SK-N-SH treated with all-trans-retinoic acid at 6 μM for 48 hours (cell line): Measurements from ENCODE around the gene MSANTD4.
A peak's percentile ranks its signal among the peaks of the same experiment; 100 is the strongest.

Experiments used
- ATAC-seq: fragments of 200-7000 bp; cut with Tn5 transposase; 3 replicates; pipeline ENCODE4 v1.9.1; 2020; ENCODE audit warnings: mild to moderate bottlenecking, moderate library complexity
- BACH2 ChIP-seq: fragments of 250-450 bp; sonication (Bioruptor Pico); IDR thresholded peaks from 2 replicates; pipeline ENCODE4 v1.9.0; 2021; ENCODE audit warnings: mild to moderate bottlenecking, borderline replicate concordance
- CSDC2 ChIP-seq: fragments of 250-450 bp; sonication (Bioruptor Pico); IDR thresholded peaks from 2 replicates; pipeline ENCODE4 v1.5.0; 2020; ENCODE audit warnings: mild to moderate bottlenecking, moderate library complexity
- ESRRG ChIP-seq: fragments of 250-450 bp; sonication (Bioruptor Pico); IDR thresholded peaks from 2 replicates; pipeline ENCODE4 v1.6.1; 2021; ENCODE audit warnings: mild to moderate bottlenecking
- GLIS3 ChIP-seq: fragments of 250-450 bp; sonication (Bioruptor Pico); IDR thresholded peaks from 2 replicates; pipeline ENCODE4 v1.5.0; 2020; ENCODE audit warnings: mild to moderate bottlenecking, moderate library complexity
- ISL1 ChIP-seq: fragments of 250-450 bp; sonication (Bioruptor Pico); IDR thresholded peaks from 2 replicates; pipeline ENCODE4 v2.1.2; 2022; ENCODE audit warnings: mild to moderate bottlenecking, moderate library complexity
- OSR1 ChIP-seq: fragments of 250-450 bp; sonication (Bioruptor Pico); IDR thresholded peaks from 2 replicates; pipeline ENCODE4 v1.8.0; 2022; ENCODE audit warnings: moderate library complexity, mild to moderate bottlenecking, inconsistent platforms
- PPARA ChIP-seq: fragments of 250-450 bp; sonication (Bioruptor Pico); IDR thresholded peaks from 2 replicates; pipeline ENCODE4 v1.5.0; 2020; ENCODE audit warnings: mild to moderate bottlenecking, borderline replicate concordance
- RARB ChIP-seq: fragments of 250-450 bp; sonication (Bioruptor Pico); IDR thresholded peaks from 2 replicates; pipeline ENCODE4 v1.8.0; 2021; ENCODE audit warnings: mild to moderate bottlenecking, moderate library complexity
- TCF4 ChIP-seq: fragments of 250-450 bp; sonication (Bioruptor Pico); IDR thresholded peaks from 2 replicates; pipeline ENCODE4 v1.8.0; 2021; ENCODE audit warnings: mild to moderate bottlenecking, moderate library complexity, borderline replicate concordance
- TOX ChIP-seq: fragments of 250-450 bp; sonication (Bioruptor Pico); IDR thresholded peaks from 2 replicates; pipeline ENCODE4 v1.8.0; 2021; ENCODE audit warnings: mild to moderate bottlenecking, moderate library complexity, borderline replicate concordance
- ZC3H10 ChIP-seq: fragments of 250-450 bp; sonication (Bioruptor Pico); IDR thresholded peaks from 2 replicates; pipeline ENCODE4 v1.5.1; 2021; ENCODE audit warnings: mild to moderate bottlenecking, moderate library complexity
- ZFP3 ChIP-seq: fragments of 250-450 bp; sonication (Bioruptor Pico); IDR thresholded peaks from 2 replicates; pipeline ENCODE4 v1.5.0; 2020; ENCODE audit warnings: mild to moderate bottlenecking, moderate library complexity
- ZFP30 ChIP-seq: fragments of 450-650 bp; formaldehyde crosslinking; IDR thresholded peaks from 2 replicates; pipeline ENCODE4 v1.5.0; 2022; ENCODE audit warnings: mild to moderate bottlenecking, moderate library complexity
- ZNF565 ChIP-seq: fragments of 450-650 bp; formaldehyde crosslinking; conservative IDR thresholded peaks from 2 replicates; pipeline ENCODE4 v1.5.0; 2020; ENCODE audit warnings: low read depth, mild to moderate bottlenecking, moderate library complexity
- ZNF70 ChIP-seq: fragments of 450-650 bp; formaldehyde crosslinking; IDR thresholded peaks from 2 replicates; pipeline ENCODE4 v1.5.0; 2020; ENCODE audit warnings: mild to moderate bottlenecking, moderate library complexity
- ZNF8 ChIP-seq: fragments of 450-650 bp; formaldehyde crosslinking; IDR thresholded peaks from 2 replicates; pipeline ENCODE4 v1.5.0; 2020; ENCODE audit warnings: mild to moderate bottlenecking, moderate library complexity
- TF ChIP-seq, protein P1 (sequence below): fragments of 250-450 bp; sonication (Bioruptor Pico); IDR thresholded peaks from 2 replicates; pipeline ENCODE4 v1.8.0; 2020; ENCODE audit warnings: mild to moderate bottlenecking, moderate library complexity, borderline replicate concordance
- TF ChIP-seq, protein P2 (sequence below): fragments of 250-450 bp; sonication (Bioruptor Pico); IDR thresholded peaks from 2 replicates; pipeline ENCODE4 v1.8.0; 2021; ENCODE audit warnings: low read depth, mild to moderate bottlenecking, moderate library complexity, borderline replicate concordance
- TF ChIP-seq, protein P3 (sequence below): fragments of 250-450 bp; sonication (Bioruptor Pico); IDR thresholded peaks from 2 replicates; pipeline ENCODE4 v1.5.1; 2021; ENCODE audit warnings: mild to moderate bottlenecking, moderate library complexity
- TF ChIP-seq, protein P4 (sequence below): fragments of 250-450 bp; sonication (Bioruptor Pico); IDR thresholded peaks from 2 replicates; pipeline ENCODE4 v1.5.1; 2020; ENCODE audit warnings: low read depth, mild to moderate bottlenecking, moderate library complexity

Gene MSANTD4

DNA sequence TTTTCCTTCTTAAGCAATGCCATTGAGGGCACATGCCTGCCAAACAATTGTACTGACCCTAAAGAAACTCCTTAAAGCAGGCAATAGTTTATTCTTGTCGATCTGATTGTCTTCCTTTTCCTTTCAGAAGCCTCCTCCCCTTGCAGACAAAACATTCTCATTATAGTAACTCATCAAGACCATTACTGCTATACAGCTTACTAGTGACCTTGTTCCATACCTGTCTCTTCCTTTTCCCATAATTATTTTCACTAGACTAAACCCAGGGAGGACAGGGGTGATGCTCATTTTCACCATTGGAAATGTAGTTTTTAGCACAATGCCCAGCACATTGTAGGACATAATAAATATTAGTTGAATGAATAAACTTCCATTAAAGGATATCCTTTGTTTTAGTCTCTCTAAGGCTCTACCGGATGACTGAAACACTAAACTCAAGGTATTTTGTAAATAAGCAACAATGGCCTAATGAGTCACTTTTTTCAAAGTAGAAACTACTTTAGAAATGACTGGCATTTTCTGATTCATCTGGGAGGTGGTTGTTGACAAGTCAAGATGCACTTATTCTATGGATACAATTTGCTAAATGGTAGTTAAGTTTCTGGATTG is 9.3 kb upstream of the MSANTD4 start (continued):
- TF ChIP-seq CSDC2 (CRISPR knock-in tag): no peak
- TF ChIP-seq ISL1 (CRISPR knock-in tag): no peak
- no peak for TF ChIP-seq ZFP3
- TF ChIP-seq BACH2 (CRISPR knock-in tag): no peak
- no peak for TF ChIP-seq ZNF8
- no peak for TF ChIP-seq ZNF70 (CRISPR knock-in tag)

DNA sequence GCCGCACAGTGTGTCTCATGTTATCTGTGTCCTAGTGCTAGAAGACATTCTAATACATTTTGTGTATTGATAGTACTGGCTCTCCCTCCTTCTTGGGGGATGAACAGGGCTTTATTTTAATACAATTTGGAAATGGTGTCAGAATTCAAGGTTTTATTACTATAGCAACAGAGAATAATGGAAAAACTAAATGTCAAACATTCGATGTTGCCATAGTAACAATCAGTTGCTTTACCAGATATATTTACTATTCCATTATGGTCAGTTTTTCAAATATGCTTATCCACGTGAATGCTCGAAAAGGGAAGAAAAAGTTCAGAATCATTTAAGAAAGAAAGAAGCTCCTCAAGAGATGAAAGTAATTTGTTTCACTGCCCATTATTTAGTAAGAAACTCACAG is 8.6 kb upstream of the MSANTD4 start:
- ATAC-seq: no peak
- TF ChIP-seq, protein P1, sequence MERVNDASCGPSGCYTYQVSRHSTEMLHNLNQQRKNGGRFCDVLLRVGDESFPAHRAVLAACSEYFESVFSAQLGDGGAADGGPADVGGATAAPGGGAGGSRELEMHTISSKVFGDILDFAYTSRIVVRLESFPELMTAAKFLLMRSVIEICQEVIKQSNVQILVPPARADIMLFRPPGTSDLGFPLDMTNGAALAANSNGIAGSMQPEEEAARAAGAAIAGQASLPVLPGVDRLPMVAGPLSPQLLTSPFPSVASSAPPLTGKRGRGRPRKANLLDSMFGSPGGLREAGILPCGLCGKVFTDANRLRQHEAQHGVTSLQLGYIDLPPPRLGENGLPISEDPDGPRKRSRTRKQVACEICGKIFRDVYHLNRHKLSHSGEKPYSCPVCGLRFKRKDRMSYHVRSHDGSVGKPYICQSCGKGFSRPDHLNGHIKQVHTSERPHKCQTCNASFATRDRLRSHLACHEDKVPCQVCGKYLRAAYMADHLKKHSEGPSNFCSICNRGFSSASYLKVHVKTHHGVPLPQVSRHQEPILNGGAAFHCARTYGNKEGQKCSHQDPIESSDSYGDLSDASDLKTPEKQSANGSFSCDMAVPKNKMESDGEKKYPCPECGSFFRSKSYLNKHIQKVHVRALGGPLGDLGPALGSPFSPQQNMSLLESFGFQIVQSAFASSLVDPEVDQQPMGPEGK (CRISPR knock-in tag): no peak
- TF ChIP-seq ZNF565 (CRISPR knock-in tag): no peak

DNA sequence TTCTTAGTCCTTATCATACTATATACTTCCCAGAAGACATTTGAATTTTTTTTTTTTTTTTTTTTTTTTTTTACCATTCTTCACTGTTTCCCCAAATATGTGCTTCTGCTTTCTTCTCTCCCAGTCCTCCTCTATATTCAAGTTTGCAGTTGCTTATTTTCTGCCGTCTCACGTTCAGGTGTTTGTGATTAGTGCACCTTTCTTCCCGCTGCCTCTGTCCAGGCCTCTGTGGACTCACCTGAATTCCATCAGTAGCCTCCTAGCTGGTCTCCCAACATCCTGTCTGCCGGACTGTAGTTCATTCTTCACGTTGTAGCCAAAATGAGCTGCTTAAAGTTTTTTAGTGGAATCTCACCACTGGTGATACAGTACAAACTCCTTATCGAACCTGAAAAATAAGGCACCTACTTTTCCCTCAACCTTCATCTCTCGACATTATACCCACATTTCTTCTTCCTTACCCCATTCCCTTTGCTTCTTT is 795 bp upstream of the MSANTD4 start:
- no peak for TF ChIP-seq ESRRG (CRISPR knock-in tag)
- no peak for TF ChIP-seq ZNF70 (CRISPR knock-in tag)
- no peak for TF ChIP-seq ISL1 (CRISPR knock-in tag)
- no peak for TF ChIP-seq OSR1
- no peak for TF ChIP-seq BACH2 (CRISPR knock-in tag)
- TF ChIP-seq, protein P2, sequence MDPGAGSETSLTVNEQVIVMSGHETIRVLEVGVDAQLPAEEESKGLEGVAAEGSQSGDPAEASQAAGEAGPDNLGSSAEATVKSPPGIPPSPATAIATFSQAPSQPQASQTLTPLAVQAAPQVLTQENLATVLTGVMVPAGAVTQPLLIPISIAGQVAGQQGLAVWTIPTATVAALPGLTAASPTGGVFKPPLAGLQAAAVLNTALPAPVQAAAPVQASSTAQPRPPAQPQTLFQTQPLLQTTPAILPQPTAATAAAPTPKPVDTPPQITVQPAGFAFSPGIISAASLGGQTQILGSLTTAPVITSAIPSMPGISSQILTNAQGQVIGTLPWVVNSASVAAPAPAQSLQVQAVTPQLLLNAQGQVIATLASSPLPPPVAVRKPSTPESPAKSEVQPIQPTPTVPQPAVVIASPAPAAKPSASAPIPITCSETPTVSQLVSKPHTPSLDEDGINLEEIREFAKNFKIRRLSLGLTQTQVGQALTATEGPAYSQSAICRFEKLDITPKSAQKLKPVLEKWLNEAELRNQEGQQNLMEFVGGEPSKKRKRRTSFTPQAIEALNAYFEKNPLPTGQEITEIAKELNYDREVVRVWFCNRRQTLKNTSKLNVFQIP (CRISPR knock-in tag): no peak
- TF ChIP-seq ZFP30 (CRISPR knock-in tag): no peak
- TF ChIP-seq PPARA: no peak
- TF ChIP-seq ZFP3: no peak
- TF ChIP-seq TOX (CRISPR knock-in tag): no peak
- no peak for TF ChIP-seq RARB
- TF ChIP-seq TCF4 (CRISPR knock-in tag): no peak
- TF ChIP-seq GLIS3 (CRISPR knock-in tag): no peak
- no peak for TF ChIP-seq ZC3H10 (CRISPR knock-in tag)
- TF ChIP-seq ZNF565 (CRISPR knock-in tag): no peak
- TF ChIP-seq ZNF8: no peak
- TF ChIP-seq, protein P3, sequence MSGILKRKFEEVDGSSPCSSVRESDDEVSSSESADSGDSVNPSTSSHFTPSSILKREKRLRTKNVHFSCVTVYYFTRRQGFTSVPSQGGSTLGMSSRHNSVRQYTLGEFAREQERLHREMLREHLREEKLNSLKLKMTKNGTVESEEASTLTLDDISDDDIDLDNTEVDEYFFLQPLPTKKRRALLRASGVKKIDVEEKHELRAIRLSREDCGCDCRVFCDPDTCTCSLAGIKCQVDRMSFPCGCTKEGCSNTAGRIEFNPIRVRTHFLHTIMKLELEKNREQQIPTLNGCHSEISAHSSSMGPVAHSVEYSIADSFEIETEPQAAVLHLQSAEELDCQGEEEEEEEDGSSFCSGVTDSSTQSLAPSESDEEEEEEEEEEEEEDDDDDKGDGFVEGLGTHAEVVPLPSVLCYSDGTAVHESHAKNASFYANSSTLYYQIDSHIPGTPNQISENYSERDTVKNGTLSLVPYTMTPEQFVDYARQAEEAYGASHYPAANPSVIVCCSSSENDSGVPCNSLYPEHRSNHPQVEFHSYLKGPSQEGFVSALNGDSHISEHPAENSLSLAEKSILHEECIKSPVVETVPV: no peak
- TF ChIP-seq, protein P1 (CRISPR knock-in tag): no peak
- ATAC-seq: no peak

DNA sequence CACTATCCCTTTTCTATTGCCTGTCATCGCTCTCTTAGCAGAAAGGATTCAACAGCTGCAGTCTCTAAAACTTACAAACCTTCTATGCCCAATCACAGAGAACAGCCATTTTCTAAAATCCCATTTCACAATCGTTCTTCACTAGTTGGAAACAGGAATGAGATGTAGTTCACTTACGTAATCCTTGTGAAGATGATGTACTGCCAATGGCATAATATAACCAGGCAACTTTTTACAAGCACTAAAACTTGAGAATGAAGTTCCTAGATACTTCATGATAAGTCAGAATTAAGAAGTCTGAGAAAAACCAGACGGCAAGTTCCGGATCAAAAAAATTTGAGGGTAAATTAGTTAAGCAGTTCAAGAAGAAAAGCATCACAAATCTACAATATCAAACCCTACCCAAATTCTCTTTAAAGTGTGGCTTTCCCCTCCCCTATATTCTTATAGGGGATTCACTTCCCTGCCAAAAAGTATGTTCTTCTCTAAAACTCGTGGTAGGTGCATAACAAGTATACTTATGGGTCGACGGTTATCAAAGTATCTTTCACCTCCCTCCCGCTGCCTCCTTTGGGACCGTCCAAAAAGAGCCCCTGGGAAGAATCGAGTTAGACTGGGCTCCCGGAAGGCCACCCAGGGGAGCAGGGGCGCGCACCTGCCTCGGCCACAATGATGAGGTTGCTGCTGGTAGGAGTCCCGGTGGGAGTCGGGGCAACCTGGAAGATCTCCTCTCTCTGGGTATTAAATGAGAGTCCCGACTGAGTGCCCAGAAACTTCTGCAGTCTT is 666 bp downstream of the MSANTD4 start:
- TF ChIP-seq ESRRG (CRISPR knock-in tag): no peak
- TF ChIP-seq ZFP30 (CRISPR knock-in tag): no peak
- 0 out of 2 replicates have a peak, but pooled peaks have one; percentile 45 for TF ChIP-seq ISL1 (CRISPR knock-in tag)
- TF ChIP-seq TOX (CRISPR knock-in tag): 0 out of 2 replicates have a peak, but pooled peaks have one; percentile 55
- TF ChIP-seq, protein P4, sequence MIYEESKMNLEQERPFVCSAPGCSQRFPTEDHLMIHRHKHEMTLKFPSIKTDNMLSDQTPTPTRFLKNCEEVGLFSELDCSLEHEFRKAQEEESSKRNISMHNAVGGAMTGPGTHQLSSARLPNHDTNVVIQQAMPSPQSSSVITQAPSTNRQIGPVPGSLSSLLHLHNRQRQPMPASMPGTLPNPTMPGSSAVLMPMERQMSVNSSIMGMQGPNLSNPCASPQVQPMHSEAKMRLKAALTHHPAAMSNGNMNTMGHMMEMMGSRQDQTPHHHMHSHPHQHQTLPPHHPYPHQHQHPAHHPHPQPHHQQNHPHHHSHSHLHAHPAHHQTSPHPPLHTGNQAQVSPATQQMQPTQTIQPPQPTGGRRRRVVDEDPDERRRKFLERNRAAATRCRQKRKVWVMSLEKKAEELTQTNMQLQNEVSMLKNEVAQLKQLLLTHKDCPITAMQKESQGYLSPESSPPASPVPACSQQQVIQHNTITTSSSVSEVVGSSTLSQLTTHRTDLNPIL: peak; percentile 22; the same call in 1 of the 2 replicates
- ATAC-seq: peak; percentile 23
